Activated gamma-delta T cell treated with Interleukin-2 at 50 U/mL for 16 hours (primary cell): Measurements from ENCODE around the gene SLC35F3.
"Not testable (repeated sequence)": the region's sequence is repeated elsewhere in the genome, so short reads cannot be mapped to it uniquely, and the experiment has no call there.

ENCODE experiments used
- DNase-seq: peaks from one replicate; pipeline ENCODE4 v3.0.0-alpha.2; 2020

SLC35F3 gene

GRCh38 chr1:234300096-234300495 is 395.6 kb downstream of the SLC35F3 start:
- no peak for DNase-seq

- not testable (repeated sequence) for DNase-seq
Observed at GRCh38 chr1:234301663-234302062, 397.2 kb downstream of the SLC35F3 start.

GRCh38 chr1:234302354-234302962 is 398.0 kb downstream of the SLC35F3 start:
- no peak for DNase-seq

- no peak for DNase-seq
Observed at GRCh38 chr1:234303231-234303630, 398.8 kb downstream of the SLC35F3 start.

GRCh38 chr1:234307726-234308125 is 403.2 kb downstream of the SLC35F3 start:
- no peak for DNase-seq

- no peak for DNase-seq
Observed at GRCh38 chr1:234309243-234309597, 404.7 kb downstream of the SLC35F3 start.

- peak; percentile 63 for DNase-seq
Observed at GRCh38 chr1:234309598-234310459, 405.4 kb downstream of the SLC35F3 start.

- no peak for DNase-seq
Observed at GRCh38 chr1:234310460-234310817, 406.0 kb downstream of the SLC35F3 start.

GRCh38 chr1:234311414-234311813 is 406.9 kb downstream of the SLC35F3 start:
- DNase-seq = no peak

- DNase-seq = no peak
Observed at GRCh38 chr1:234313171-234313570, 408.7 kb downstream of the SLC35F3 start.

GRCh38 chr1:234315091-234315541 is 410.6 kb downstream of the SLC35F3 start:
- no peak for DNase-seq

GRCh38 chr1:234315588-234315987 is 411.1 kb downstream of the SLC35F3 start:
- DNase-seq = no peak

- DNase-seq = no peak
Observed at GRCh38 chr1:234316486-234316885, 412.0 kb downstream of the SLC35F3 start.

GRCh38 chr1:234316937-234317336 is 412.5 kb downstream of the SLC35F3 start:
- DNase-seq = no peak

- no peak for DNase-seq
Observed at GRCh38 chr1:234320069-234320468, 415.6 kb downstream of the SLC35F3 start.

GRCh38 chr1:234320549-234320948 is 416.1 kb downstream of the SLC35F3 start:
- DNase-seq = no peak

GRCh38 chr1:234321231-234321630 is 416.8 kb downstream of the SLC35F3 start:
- no peak for DNase-seq

GRCh38 chr1:234322097-234322496 is 417.6 kb downstream of the SLC35F3 start:
- DNase-seq = no peak

GRCh38 chr1:234322979-234323378 is 418.5 kb downstream of the SLC35F3 start:
- DNase-seq = peak; percentile 30

- no peak for DNase-seq
Observed at GRCh38 chr1:234324821-234325220, 420.3 kb downstream of the SLC35F3 start.

GRCh38 chr1:234325878-234326496 is 421.5 kb downstream of the SLC35F3 start:
- DNase-seq = no peak

GRCh38 chr1:234326497-234327366 is 422.3 kb downstream of the SLC35F3 start:
- peak; percentile 60 for DNase-seq

- DNase-seq = no peak
Observed at GRCh38 chr1:234327577-234328164, 423.2 kb downstream of the SLC35F3 start.
